ENCODE data around the gene CCND1. TPM values are rescaled to one million over a fixed set of nuclear protein-coding genes. Genes with fewer than 3 reads are reported as not detected.
A peak's percentile ranks its signal among the peaks of the same experiment; 100 is the strongest.

CCND1 gene
- polyA plus RNA-seq (2013, experiment 1 of 2) = 56.5 TPM
- 57.8 TPM for polyA plus RNA-seq (2013, experiment 2 of 2)

GRCh38 chr11:69640995-69641581, at the start of gene CCND1:
Gene CCND1 (plus strand): TSS chr11:69641156. CDS start chr11:69641314, 158 bp downstream.
- H3K14ac ChIP-seq (ENCODE audit: low read length) = peak within 1 kb of the TSS; percentile 56
- H3K18ac ChIP-seq (ENCODE audit: low read length) = peak within 1 kb of the TSS; percentile 98
- H4K91ac ChIP-seq (ENCODE audit: low read depth, low read length, poor library complexity) = peak within 1 kb of the TSS; percentile 92
- H3K27me3 ChIP-seq (ENCODE audit: control insufficient read depth in 3 of 3, insufficient read depth in 3 of 3, low read depth in 1 of 3, low read length in 3 of 3) = peaks cover 0 to 39% (median 8%) of the 10 kb centered on the region in 3 experiments
- peak within 1 kb of the TSS; percentile 93 for H2BK15ac ChIP-seq (ENCODE audit: low read length)
- peak within 1 kb of the TSS; percentile 92 for H2AK5ac ChIP-seq (ENCODE audit: low read depth, low read length)
- peaks cover 0 to 5% of the 10 kb centered on the region in 2 donors for H3K9me3 ChIP-seq (replicated peaks in 1 of 2; ENCODE audit: control insufficient read depth in 2 of 2, insufficient read depth in 1 of 2, low read depth in 1 of 2, low read length in 2 of 2)
- H3K79me1 ChIP-seq (ENCODE audit: low read depth, low read length) = peaks cover 29% of the 10 kb centered on the region
- peak; percentile 88 for DNase-seq (ENCODE audit: low spot score)
- H3K23ac ChIP-seq (ENCODE audit: low read depth, low read length, poor library complexity) = peak within 1 kb of the TSS; percentile 95
- H2BK5ac ChIP-seq (ENCODE audit: low read length) = peak within 1 kb of the TSS; percentile 95
- peak within 1 kb of the TSS; percentile 78 for H3K27ac ChIP-seq (replicated peaks; ENCODE audit: low read length)
- H3K4me2 ChIP-seq (ENCODE audit: insufficient read depth, low read length, poor library complexity, severe bottlenecking) = peak within 1 kb of the TSS; percentile 92
- peaks cover 13 to 14% of the 10 kb centered on the region in 2 donors for H3K36me3 ChIP-seq (replicated peaks in 1 of 2; ENCODE audit: control insufficient read depth in 2 of 2, insufficient read depth in 2 of 2, low read length in 2 of 2)
- H2AFZ ChIP-seq (ENCODE audit: low read length) = peak within 1 kb of the TSS; percentile 87
- peaks cover 17 to 32% of the 10 kb centered on the region in 2 donors for H3K4me1 ChIP-seq (ENCODE audit: control insufficient read depth in 2 of 2, insufficient read depth in 1 of 2, low read depth in 1 of 2, low read length in 2 of 2)
- H3K4ac ChIP-seq (ENCODE audit: low read length) = no peak within 1 kb of the TSS
- H2BK120ac ChIP-seq (ENCODE audit: low read depth, low read length) = peak within 1 kb of the TSS; percentile 78
- peak within 1 kb of the TSS; percentile 97 for H3K9ac ChIP-seq (ENCODE audit: low read depth, low read length, poor library complexity)
- peak within 1 kb of the TSS; percentile 86 for H4K8ac ChIP-seq (ENCODE audit: low read depth, low read length)
- H3K4me3 ChIP-seq (ENCODE audit: low read length in 2 of 2) = peak within 1 kb of the TSS; percentile 65 to 92
- H2BK12ac ChIP-seq (ENCODE audit: low read length) = peak within 1 kb of the TSS; percentile 76
- no CpG with 5 or more reads among the region's 49 CpGs for WGBS, 2 donors (ENCODE audit: extremely low coverage in 2 of 2, insufficient read length in 2 of 2, insufficient replicate concordance in 1 of 2)

GRCh38 chr11:69592986-69593650, 47.8 kb upstream of the CCND1 start:
- no peak overlapping the region for H3K27ac ChIP-seq (replicated peaks; ENCODE audit: low read length)
- H3K9ac ChIP-seq (ENCODE audit: low read depth, low read length, poor library complexity) = no peak overlapping the region
- no peak overlapping the region for H3K14ac ChIP-seq (ENCODE audit: low read length)
- H3K79me1 ChIP-seq (ENCODE audit: low read depth, low read length) = no peaks in the 10 kb centered on the region
- no peak overlapping the region for H2AK5ac ChIP-seq (ENCODE audit: low read depth, low read length)
- no peak overlapping the region for H2BK120ac ChIP-seq (ENCODE audit: low read depth, low read length)
- no peak overlapping the region for H3K4ac ChIP-seq (ENCODE audit: low read length)
- H3K9me3 ChIP-seq (replicated peaks in 1 of 2; ENCODE audit: control insufficient read depth in 2 of 2, insufficient read depth in 1 of 2, low read depth in 1 of 2, low read length in 2 of 2) = peaks cover 0 to 7% of the 10 kb centered on the region in 2 donors
- peak overlapping the region in 1 of 2 donors; percentile 38 for H3K4me3 ChIP-seq (ENCODE audit: low read length in 2 of 2)
- H3K23ac ChIP-seq (ENCODE audit: low read depth, low read length, poor library complexity) = no peak overlapping the region
- H3K18ac ChIP-seq (ENCODE audit: low read length) = peak overlapping the region; percentile 19
- no peak overlapping the region for H2BK12ac ChIP-seq (ENCODE audit: low read length)
- H4K91ac ChIP-seq (ENCODE audit: low read depth, low read length, poor library complexity) = no peak overlapping the region
- no peak overlapping the region for H3K4me2 ChIP-seq (ENCODE audit: insufficient read depth, low read length, poor library complexity, severe bottlenecking)
- H3K36me3 ChIP-seq (replicated peaks in 1 of 2; ENCODE audit: control insufficient read depth in 2 of 2, insufficient read depth in 2 of 2, low read length in 2 of 2) = no peaks in the 10 kb centered on the region
- H2AFZ ChIP-seq (ENCODE audit: low read length) = no peak overlapping the region
- H4K8ac ChIP-seq (ENCODE audit: low read depth, low read length) = no peak overlapping the region
- WGBS, 2 donors (ENCODE audit: extremely low coverage in 2 of 2, insufficient read length in 2 of 2, insufficient replicate concordance in 1 of 2) = no CpG with 5 or more reads among the region's 31 CpGs
- H3K27me3 ChIP-seq (ENCODE audit: control insufficient read depth in 3 of 3, insufficient read depth in 3 of 3, low read depth in 1 of 3, low read length in 3 of 3) = no peaks in the 10 kb centered on the region
- no peaks in the 10 kb centered on the region for H3K4me1 ChIP-seq (ENCODE audit: control insufficient read depth in 2 of 2, insufficient read depth in 1 of 2, low read depth in 1 of 2, low read length in 2 of 2)
- no peak for DNase-seq (ENCODE audit: low spot score)
- no peak overlapping the region for H2BK5ac ChIP-seq (ENCODE audit: low read length)
- no peak overlapping the region for H2BK15ac ChIP-seq (ENCODE audit: low read length)

- no peak overlapping the region for H3K4me3 ChIP-seq (ENCODE audit: low read length in 2 of 2)
- WGBS, 2 donors (ENCODE audit: extremely low coverage in 2 of 2, insufficient read length in 2 of 2, insufficient replicate concordance in 1 of 2) = no CpG with 5 or more reads among the region's 6 CpGs
- no peak overlapping the region for H3K23ac ChIP-seq (ENCODE audit: low read depth, low read length, poor library complexity)
- H3K4me2 ChIP-seq (ENCODE audit: insufficient read depth, low read length, poor library complexity, severe bottlenecking) = no peak overlapping the region
- no peak overlapping the region for H4K91ac ChIP-seq (ENCODE audit: low read depth, low read length, poor library complexity)
- H3K14ac ChIP-seq (ENCODE audit: low read length) = no peak overlapping the region
- no peaks in the 10 kb centered on the region for H3K36me3 ChIP-seq (replicated peaks in 1 of 2; ENCODE audit: control insufficient read depth in 2 of 2, insufficient read depth in 2 of 2, low read length in 2 of 2)
- no peak overlapping the region for H2AK5ac ChIP-seq (ENCODE audit: low read depth, low read length)
- H3K9ac ChIP-seq (ENCODE audit: low read depth, low read length, poor library complexity) = no peak overlapping the region
- no peak overlapping the region for H2AFZ ChIP-seq (ENCODE audit: low read length)
- DNase-seq (ENCODE audit: low spot score) = no peak
- no peak overlapping the region for H2BK120ac ChIP-seq (ENCODE audit: low read depth, low read length)
- H3K4me1 ChIP-seq (ENCODE audit: control insufficient read depth in 2 of 2, insufficient read depth in 1 of 2, low read depth in 1 of 2, low read length in 2 of 2) = no peaks in the 10 kb centered on the region
- no peak overlapping the region for H3K18ac ChIP-seq (ENCODE audit: low read length)
- no peak overlapping the region for H4K8ac ChIP-seq (ENCODE audit: low read depth, low read length)
- H2BK12ac ChIP-seq (ENCODE audit: low read length) = no peak overlapping the region
- H3K9me3 ChIP-seq (replicated peaks in 1 of 2; ENCODE audit: control insufficient read depth in 2 of 2, insufficient read depth in 1 of 2, low read depth in 1 of 2, low read length in 2 of 2) = peaks cover 0 to 7% of the 10 kb centered on the region in 2 donors
- H3K4ac ChIP-seq (ENCODE audit: low read length) = no peak overlapping the region
- no peak overlapping the region for H2BK15ac ChIP-seq (ENCODE audit: low read length)
- no peaks in the 10 kb centered on the region for H3K27me3 ChIP-seq (ENCODE audit: control insufficient read depth in 3 of 3, insufficient read depth in 3 of 3, low read depth in 1 of 3, low read length in 3 of 3)
- no peaks in the 10 kb centered on the region for H3K79me1 ChIP-seq (ENCODE audit: low read depth, low read length)
- no peak overlapping the region for H2BK5ac ChIP-seq (ENCODE audit: low read length)
- H3K27ac ChIP-seq (replicated peaks; ENCODE audit: low read length) = no peak overlapping the region
Observed at GRCh38 chr11:69593851-69594250, 47.1 kb upstream of the CCND1 start.

- WGBS, 2 donors (ENCODE audit: extremely low coverage in 2 of 2, insufficient read length in 2 of 2, insufficient replicate concordance in 1 of 2) = no CpG with 5 or more reads among the region's 11 CpGs
- Histone ChIP-seq H4K91ac (ENCODE audit: low read depth, low read length, poor library complexity) (no peak overlapping the region), H2BK5ac (ENCODE audit: low read length) (no peak overlapping the region), H4K8ac (ENCODE audit: low read depth, low read length) (no peak overlapping the region), H3K18ac (ENCODE audit: low read length) (no peak overlapping the region), H3K14ac (ENCODE audit: low read length) (no peak overlapping the region), H3K36me3 (replicated peaks in 1 of 2; ENCODE audit: control insufficient read depth in 2 of 2, insufficient read depth in 2 of 2, low read length in 2 of 2) (no peaks in the 10 kb centered on the region), H2AFZ (ENCODE audit: low read length) (no peak overlapping the region), H3K9ac (ENCODE audit: low read depth, low read length, poor library complexity) (no peak overlapping the region), H3K4me1 (ENCODE audit: control insufficient read depth in 2 of 2, insufficient read depth in 1 of 2, low read depth in 1 of 2, low read length in 2 of 2) (peaks cover 0 to 3% of the 10 kb centered on the region in 2 donors), H3K23ac (ENCODE audit: low read depth, low read length, poor library complexity) (no peak overlapping the region), H2BK15ac (ENCODE audit: low read length) (no peak overlapping the region), H2BK12ac (ENCODE audit: low read length) (no peak overlapping the region), H2BK120ac (ENCODE audit: low read depth, low read length) (no peak overlapping the region), H2AK5ac (ENCODE audit: low read depth, low read length) (no peak overlapping the region), H3K4me3 (ENCODE audit: low read length in 2 of 2) (no peak overlapping the region), H3K27me3 (ENCODE audit: control insufficient read depth in 3 of 3, insufficient read depth in 3 of 3, low read depth in 1 of 3, low read length in 3 of 3) (no peaks in the 10 kb centered on the region), H3K79me1 (ENCODE audit: low read depth, low read length) (no peaks in the 10 kb centered on the region), H3K27ac (replicated peaks; ENCODE audit: low read length) (no peak overlapping the region), H3K9me3 (replicated peaks in 1 of 2; ENCODE audit: control insufficient read depth in 2 of 2, insufficient read depth in 1 of 2, low read depth in 1 of 2, low read length in 2 of 2) (peaks cover 0 to 7% of the 10 kb centered on the region in 2 donors), H3K4ac (ENCODE audit: low read length) (no peak overlapping the region), H3K4me2 (ENCODE audit: insufficient read depth, low read length, poor library complexity, severe bottlenecking) (no peak overlapping the region)
- no peak for DNase-seq (ENCODE audit: low spot score)
Observed at GRCh38 chr11:69594481-69594880, 46.5 kb upstream of the CCND1 start.

All from neuronal stem cell (in vitro differentiated cells).